CD4-positive, alpha-beta T cell treated with Interleukin-2 at 100 ng/mL for 4 hours (primary cell): ENCODE data around the gene NRXN3.

ENCODE experiments used
- DNase-seq: peaks from one replicate; pipeline ENCODE4 v3.0.0-alpha.2; 2020; ENCODE audit warnings: low spot score

The NRXN3 gene

DNA sequence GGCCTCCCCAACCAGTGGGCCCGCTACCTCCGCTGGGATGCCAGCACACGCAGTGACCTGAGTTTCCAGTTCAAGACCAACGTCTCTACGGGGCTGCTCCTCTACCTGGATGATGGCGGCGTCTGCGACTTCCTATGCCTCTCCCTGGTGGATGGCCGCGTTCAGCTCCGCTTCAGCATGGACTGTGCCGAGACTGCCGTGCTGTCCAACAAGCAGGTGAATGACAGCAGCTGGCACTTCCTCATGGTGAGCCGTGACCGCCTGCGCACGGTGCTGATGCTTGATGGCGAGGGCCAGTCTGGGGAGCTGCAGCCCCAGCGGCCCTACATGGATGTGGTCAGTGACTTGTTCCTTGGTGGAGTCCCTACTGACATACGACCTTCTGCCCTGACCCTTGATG, 73.0 kb downstream of the NRXN3 start:
- no peak for DNase-seq

DNA sequence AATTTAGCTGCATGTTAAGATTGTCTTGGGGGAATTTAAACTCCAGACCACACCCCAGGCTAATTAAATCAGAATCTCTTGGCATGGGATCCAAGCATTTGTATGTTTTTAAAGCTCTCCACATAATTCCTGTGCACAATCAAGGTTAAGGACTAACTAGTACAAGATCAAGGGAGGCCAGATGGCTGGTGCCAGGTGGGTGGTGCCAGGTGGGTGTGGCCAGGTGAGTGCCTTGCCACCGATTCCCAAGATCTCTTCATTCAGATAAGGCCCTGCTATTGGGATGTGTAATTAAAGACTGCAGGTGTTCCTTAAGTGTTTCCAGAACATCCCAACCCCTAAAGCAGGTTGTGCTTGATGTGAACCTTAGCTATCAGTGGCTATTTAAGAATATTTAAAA, 75.1 kb downstream of the NRXN3 start:
- no peak for DNase-seq

DNA sequence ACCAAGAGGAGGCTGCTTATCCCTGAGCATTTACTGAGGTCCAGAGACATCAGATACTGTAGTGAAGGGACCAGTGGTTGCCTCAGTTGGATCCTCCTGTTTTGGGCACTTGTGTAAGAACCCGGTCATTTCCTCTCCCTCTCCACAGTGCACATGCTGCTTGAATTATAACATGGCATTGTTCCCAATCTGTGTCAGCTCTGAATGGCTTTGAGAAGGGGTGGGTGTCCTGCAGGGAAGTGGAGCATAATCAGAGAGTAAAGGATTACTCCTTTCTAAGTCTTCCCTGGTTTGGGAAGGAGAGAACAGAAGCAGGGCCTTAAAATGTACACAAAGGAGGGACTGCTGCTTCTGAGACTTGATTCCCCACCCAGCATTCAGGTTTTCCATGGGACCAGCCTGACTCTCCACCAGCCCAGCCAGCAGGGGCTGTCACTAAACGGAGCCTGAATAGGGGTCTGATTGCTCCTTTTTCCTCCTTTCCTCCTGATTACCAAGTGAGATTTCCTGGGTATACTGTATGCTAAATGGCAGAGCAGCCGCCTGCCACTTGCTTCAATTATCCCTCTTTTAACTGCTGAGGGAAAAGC, 78.4 kb downstream of the NRXN3 start:
- no peak for DNase-seq

DNA sequence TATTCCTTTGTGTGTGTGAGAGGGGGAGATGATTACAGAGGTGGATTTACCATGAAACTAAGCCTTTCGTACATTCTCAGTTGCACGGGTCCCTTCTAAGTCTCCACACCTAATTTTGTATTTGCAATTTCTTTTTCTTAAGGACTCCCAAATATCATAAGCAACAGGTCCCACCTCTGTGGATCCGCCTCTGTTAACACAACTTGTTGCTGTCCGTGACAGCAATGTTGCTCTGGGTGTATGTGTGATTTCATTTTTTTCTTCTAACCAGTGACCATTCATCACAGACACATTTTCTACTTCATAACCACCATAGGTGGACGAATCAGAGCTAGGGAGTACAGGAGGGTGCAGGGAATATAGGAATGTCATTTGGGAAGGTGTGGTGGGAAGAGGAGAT, 81.1 kb downstream of the NRXN3 start:
- DNase-seq, result no peak

DNA sequence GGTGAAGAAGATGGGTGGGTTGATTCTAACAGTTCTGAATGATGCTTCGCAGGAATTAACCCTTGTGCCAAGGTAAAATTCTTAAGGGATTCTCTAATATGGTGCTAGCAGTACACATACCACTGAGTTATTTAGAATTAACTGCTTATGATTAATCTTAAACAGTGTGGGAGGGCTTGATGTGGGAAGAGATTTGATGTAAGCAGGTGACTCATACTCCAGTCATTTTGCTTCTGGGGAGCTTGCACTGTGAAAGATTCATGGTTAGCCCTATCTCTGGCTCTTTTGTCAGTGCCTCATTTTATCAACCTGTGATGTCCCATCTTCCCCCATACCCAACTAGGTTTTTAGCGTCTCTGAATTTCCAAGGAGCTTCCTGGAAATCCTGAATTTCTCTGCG, 83.8 kb downstream of the NRXN3 start:
- no peak for DNase-seq

DNA sequence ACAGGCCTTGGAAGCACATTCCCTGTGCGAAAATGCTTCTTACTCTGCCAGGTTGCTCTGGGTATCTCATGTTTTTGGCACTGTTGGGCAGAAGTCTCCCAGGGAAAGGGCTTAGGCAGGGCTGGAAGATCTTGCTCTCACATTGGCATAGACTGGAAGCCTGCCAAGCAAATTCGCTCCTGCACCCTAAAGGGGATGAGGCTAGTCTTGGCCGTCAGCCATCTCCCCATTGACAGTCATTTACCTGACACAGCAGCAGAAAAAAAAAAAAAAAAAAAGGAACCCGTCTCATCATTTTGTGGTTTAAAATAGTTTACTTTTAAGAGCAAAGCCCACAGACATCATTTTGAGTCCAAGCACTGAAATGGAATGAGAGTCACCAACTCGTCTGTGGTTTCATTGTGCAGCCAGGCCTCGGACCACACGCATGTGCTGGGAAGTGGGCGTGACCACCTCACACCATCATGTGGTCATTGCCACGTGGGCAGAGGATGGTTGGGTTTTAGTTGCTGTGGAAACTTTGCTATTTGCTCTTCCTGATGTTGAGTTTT, 84.8 kb downstream of the NRXN3 start:
- no peak for DNase-seq

DNA sequence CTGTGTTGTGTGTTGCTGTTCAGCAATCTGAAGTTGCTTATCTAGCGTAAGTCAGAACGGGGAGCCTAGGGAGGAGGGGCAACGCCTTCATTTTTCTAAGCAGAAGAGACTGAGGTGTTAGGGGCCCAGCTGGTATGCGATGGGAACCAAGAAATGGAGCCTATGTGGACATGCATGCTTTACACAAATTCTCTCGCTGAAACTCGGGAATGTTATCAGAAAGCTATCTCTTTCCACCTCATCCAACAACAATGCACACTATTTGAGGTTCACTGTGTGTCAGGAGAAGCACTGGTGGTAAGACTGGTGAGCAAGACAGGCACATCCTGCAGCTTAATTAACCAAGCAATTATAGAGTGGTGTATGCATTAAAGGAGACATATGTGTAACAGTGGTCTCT, 89.7 kb downstream of the NRXN3 start:
- DNase-seq, result no peak

DNA sequence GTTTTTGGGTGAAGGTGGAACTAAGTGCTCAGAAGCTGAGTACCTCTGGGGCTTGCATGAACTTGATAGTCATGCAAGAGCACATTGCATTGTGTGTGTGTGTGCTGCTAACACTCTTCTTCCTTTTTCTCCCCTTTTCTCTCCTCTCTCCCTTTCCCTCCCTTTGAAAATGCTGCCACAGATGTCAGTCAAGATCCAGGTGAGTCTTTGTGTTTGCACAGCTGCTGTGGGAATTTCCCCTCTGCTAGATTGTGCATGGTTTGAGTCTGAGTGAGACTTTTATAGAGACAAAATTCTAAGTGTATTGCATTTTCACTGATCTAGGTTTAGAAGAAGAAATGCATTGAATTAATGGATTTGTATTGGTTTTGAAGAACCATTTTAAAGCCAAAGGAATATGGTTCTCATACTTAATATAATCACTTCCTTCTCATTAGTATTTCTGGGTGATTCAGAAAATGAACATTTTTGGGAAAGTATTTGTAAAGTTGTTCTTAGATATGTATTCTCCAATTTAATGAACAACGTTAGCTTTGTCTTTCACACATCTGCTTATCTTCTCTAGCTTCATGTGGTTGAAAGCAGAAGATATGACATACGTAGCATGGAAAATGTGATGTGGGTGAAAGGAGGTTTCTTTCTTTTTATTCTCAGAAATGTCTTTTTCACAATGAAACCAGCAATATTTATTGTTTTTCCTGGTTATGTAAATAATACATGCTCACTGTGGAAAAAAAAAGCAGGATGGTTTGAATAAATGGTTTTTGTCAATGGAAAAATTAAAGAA, 108.5 kb downstream of the NRXN3 start:
- DNase-seq, result no peak

DNA sequence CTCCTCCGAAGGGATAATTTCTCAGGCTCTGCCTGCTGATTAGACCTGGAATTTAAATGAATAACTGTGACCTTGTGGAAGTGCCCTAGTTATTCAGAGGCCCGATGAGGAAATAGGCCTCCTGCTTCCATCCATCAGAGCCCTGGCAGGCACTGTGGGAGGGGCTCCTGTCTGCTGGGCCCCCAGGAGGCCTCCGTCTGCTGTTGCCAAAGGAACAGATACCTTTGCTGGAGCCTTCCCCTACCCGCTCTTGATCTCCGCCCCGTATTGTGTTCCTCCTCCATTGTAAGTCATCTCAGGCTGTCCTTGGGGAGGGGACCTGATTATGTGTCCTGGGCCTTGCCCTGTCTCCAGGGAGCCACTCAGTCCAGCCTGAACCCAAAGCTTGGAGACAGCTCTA, 112.3 kb downstream of the NRXN3 start:
- DNase-seq, result no peak

DNA sequence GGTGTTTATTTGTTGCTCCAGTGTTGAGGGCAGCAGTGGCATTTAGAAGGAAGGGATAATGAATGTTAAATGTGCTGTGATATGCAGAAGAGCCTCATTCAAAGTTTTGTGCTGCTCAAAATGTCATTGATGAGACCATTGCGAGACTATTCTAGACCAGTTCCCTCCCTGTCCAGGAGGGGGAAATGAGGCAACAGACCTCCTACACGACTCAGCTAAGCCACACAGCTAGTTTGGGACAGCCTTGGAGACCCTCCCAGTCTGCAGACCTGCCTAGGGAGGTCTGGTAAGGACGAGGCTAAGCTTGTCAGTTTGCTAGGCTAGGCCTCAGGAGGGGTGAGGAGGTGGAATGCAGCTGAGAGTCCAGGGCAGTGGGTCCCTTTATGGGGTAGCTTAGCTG, 116.0 kb downstream of the NRXN3 start:
- DNase-seq, result no peak

DNA sequence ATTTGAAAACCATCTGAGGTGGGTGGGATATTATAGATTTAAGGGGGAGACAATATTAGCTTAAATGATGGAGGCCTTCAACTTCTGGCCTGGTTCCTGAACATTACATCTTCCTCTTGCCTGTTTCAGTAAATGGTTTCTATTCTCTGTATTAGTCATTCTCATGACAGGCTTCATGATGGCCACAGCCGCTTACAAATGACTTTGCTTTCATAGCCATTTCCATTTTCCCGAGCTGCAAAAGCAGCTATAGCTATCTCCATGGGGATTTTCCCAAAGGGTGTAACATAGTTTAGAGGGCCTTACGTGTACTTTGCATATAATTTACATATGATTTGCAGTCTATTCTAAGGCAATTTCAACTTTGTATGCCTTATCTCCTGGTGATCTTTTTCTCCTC, 121.8 kb downstream of the NRXN3 start:
- DNase-seq, result no peak

DNA sequence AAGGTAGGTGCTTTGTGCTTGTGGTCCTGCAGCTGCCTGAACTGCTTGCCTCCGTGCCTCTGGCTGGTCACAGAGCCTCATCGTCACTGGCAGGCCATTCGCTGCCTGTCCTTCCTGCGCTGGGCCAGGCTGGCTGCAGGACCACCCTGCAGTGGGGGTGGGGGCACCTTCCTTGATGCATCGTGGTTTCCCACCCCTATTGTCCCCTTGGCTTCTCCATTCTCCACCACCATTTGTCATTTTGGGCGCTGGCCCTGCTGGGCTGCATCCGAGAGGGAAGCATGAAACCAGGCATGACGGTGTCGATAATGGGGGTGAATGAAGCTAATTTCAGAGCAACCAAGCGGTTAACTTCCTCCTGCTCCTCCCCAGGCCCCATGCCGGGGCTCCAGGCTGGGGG, 127.7 kb downstream of the NRXN3 start:
- no peak for DNase-seq

DNA sequence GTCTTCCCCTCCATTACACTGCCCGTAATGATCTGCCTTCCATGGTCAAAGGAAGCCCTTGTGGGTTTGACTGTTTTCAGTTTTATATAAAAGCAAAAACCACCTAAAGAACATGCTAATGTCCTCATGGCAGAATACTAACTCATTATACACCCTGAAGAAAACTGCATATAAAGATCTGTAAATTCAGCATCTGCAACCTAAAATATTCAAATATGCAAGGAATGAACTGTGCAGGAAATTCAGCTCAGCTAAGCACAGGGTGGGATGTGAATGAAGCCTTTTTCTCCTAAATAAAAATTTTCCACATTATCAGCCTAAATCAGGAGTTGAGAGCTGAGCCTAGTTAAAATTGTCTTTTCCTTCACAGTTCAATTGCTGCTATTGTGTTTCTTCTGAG, 128.1 kb downstream of the NRXN3 start:
- DNase-seq, result no peak

DNA sequence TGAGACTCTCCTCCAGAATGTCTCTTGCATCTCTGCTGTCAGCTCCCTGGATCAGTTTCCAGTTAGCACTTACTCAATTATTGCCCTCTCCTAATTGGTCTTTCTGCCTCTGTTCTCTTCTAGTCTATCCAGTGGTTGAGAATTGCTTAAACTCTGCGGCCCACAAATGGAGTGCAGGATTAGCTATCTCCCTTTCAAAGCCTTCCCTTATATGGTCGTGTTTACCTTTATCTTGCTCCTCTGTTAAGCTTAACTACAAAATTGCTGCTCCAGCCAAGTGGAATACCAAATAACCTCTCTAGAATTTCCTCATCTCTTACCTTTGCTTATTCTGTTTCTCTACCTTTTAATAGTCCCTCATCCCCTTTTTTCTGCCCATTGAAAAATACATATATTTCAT, 132.7 kb downstream of the NRXN3 start:
- no peak for DNase-seq

DNA sequence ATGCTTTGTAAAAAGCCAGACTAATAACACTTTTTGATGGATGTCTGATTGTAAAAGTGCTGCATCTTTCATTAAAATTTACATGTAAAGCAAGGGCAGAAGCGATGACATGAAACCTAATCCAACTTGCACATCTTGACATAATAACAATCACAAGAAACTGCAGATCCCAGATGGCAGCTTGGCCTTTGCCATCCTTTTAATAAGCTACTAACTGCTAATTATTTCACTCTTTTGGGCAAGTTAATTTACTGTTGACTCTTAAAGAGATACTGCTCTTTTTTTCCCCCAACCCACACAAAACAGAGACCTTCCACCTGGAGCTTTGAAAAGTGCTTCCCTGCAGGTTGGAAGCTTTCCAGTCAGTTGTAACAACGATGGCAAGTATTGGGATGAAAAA, 137.5 kb downstream of the NRXN3 start:
- DNase-seq, result no peak

DNA sequence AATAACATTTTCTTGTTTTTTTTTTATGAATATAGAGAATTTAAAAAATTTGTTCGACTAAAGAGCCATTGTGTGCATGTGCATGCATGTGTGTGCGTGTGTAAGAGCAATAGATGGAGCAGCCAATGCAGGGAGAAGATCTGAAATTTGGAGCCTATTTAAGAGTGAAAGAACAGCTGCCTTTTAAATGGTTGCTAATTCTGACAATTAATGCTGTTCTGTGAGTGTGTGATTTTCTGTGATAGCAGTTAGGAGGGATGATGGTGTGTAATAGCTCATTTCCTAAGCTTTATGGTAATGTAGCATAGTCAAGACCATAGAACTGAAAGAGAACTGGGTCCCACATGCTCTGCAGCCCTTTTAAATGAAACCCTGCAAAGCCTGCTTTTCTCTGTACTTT, 137.9 kb downstream of the NRXN3 start:
- no peak for DNase-seq

DNA sequence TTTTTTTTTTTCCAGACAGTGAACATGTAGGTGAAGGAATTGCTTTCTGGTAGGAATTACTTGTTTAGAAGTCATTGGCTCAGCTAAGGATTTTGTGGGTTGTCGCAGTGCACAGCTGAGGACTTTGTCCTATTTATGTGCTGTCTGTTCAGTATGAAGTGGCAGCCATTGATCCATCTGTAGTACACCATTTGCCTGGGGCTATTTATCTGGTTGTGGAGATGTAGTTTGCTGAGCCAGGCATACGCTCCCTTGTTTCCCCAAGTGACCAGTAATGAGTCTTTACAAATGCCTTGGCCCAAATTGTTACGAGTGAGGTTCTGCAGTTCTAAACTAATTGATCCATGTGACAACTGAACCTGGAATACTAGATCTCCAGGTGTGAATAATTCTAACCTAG, 140.1 kb downstream of the NRXN3 start:
- no peak for DNase-seq

DNA sequence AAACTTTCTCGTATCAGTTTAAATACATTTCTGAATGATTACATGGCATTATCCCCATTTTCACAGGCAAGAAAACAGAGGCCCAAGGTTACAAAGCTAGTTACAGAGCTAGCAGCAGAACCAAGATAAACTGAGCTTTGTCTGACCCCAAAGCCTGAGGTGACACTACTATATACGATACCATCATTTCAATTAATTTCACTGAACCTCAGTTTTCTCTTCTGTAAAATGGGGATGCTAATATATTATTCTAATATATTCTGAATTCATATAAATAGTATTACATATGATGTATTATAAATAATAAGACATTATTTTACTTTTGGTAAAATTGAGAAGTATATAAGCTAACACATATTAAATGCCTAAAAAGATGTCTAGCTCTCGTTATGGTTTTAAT, 143.3 kb downstream of the NRXN3 start:
- no peak for DNase-seq

DNA sequence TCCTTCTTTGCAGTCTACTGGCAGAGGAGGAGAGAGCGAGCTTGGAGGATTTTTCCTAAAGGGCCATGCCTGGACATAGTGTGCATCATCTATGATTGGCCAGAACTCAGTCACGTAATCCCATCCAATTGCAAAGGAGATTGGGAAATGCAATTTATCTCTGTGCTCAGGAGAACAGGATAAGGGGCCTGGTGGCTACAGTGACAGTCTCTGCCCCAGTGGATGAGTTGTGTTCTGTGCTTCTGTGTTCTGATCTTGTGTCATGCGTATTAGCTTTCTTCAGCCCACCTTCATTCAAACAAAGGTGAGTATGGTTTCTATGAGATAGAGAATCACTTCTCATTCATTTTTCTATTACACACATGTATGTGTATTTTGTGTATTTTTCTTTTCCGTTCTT, 144.3 kb downstream of the NRXN3 start:
- DNase-seq, result no peak

DNA sequence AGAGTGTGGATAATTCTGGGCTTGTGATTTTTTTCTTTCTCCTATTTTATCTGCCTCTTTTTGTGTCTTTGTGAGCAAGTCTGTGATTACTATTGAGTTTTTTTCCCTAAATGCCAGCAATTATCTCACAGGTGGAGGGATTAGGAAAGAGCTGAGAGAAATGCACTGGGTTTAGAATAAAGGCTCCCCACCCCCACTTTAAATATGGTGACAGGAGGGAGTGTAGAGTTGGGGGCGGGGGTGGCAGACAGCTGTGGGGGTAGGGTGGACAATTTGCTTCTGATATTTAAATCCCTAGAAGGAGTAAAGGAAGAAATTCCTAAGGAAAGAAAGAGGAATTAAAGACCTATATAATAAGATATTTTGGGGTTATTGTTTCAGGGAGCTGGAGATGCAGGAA, 145.9 kb downstream of the NRXN3 start:
- no peak for DNase-seq

DNA sequence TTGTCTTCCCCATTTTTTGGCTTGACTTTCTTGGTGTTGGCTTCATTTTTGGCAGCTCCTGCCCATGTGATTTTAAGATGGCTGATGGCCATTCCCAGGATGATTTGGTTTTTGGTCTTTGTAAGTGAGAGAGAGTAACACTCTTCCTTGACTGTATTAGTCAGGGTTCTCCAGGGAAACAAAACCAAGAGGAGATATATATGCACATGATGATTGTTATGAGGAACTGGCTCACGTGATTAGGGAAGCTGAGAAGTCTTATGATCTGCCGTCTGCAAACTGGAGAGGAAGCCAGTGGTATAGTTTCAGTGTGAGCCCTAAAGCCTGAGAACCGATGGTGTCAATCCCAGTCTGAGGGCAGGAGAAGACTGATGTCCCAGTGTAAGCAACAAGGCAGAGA, 146.6 kb downstream of the NRXN3 start:
- DNase-seq, result no peak

DNA sequence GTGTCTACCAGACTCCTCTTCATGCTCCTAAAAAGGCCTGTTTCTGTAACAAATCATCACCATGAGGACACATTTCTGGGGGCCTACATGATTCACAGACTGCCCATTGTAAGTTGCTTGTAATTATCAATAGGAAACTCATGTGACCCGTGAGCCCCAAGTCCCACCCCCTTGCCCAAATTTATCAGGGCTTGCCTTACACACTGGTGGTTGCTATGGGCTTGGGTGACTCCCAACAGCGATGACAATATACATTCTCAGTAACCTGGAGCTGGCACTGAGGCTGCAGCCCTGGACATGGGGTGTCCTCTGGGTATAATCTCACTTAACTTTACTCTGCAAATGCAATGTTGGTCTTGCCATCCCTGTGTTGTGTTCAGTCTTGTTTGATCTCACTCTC, 149.2 kb downstream of the NRXN3 start:
- DNase-seq, result no peak

DNA sequence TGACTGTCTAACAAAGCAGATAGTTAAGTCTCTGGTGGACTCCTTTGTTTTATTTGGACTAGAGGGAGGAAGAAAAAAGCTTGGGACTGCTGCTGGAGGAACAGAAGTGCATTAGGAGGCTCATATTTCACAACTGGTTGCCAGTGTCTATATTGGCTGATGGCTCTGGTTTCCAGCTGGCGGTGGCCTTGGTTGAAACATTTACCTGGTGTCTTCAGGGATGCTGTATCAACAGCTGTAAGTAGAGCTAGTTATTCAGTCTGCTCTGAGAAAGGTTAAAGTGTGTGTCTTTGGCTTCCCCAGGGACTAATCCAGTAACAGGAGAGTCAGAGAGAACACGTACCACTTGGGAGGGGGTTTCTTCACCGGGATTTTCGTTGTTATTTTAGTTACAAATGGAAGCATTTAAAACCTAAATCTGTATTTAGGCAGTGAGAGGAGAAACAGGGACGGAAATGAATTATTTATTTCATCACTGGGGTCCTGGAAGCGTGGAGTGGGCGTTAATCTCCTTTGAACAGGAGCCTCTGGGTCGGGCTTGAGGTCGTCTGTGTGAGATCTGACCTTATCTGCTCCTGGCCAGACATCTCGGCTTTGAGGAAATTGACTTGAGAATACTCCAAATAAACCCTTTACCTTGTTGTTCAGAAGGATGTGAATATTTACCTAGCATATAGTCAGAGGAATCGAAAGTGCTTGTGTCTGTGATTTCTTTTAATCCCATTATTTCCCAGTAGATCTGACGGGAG, 149.9 kb downstream of the NRXN3 start:
- no peak for DNase-seq
